GM18519 (cell line): ENCODE measurements around the gene DPYSL5.
"Not testable (repeated sequence)": the region's sequence is repeated elsewhere in the genome, so short reads cannot be mapped to it uniquely, and the experiment has no call there.

ENCODE experiments used
- ATAC-seq: cut with Tn5 transposase; IDR thresholded peaks from one replicate; pipeline ENCODE4 v1.9.1; 2021; ENCODE audit warnings: mild to moderate bottlenecking, moderate library complexity; ENCODE audit not compliant: unreplicated experiment, low FRiP score

DPYSL5 gene

GRCh38 chr2:26873286-26873983, 25.5 kb downstream of the DPYSL5 start:
- ATAC-seq: no peak

GRCh38 chr2:26874514-26874913, 26.6 kb downstream of the DPYSL5 start:
- no peak for ATAC-seq

GRCh38 chr2:26875065-26875634, 27.2 kb downstream of the DPYSL5 start:
- no peak for ATAC-seq

GRCh38 chr2:26875808-26876207, 27.9 kb downstream of the DPYSL5 start:
- no peak for ATAC-seq

GRCh38 chr2:26876260-26876659, 28.3 kb downstream of the DPYSL5 start:
- ATAC-seq: no peak

GRCh38 chr2:26877276-26877675, 29.3 kb downstream of the DPYSL5 start:
- ATAC-seq: no peak

GRCh38 chr2:26880161-26880560, 32.2 kb downstream of the DPYSL5 start:
- no peak for ATAC-seq

GRCh38 chr2:26880910-26881435, 33.0 kb downstream of the DPYSL5 start:
- ATAC-seq: no peak

- not testable (repeated sequence) for ATAC-seq
Measured at GRCh38 chr2:26882220-26882619, 34.3 kb downstream of the DPYSL5 start.

GRCh38 chr2:26883956-26884355, 36.0 kb downstream of the DPYSL5 start:
- no peak for ATAC-seq

- no peak for ATAC-seq
Measured at GRCh38 chr2:26884486-26884885, 36.6 kb downstream of the DPYSL5 start.

- ATAC-seq: no peak
Measured at GRCh38 chr2:26885651-26886329, 37.9 kb downstream of the DPYSL5 start.

- ATAC-seq: no peak
Measured at GRCh38 chr2:26886736-26887135, 38.8 kb downstream of the DPYSL5 start.

GRCh38 chr2:26887151-26887550, 39.2 kb downstream of the DPYSL5 start:
- no peak for ATAC-seq

- no peak for ATAC-seq
Measured at GRCh38 chr2:26889796-26890195, 41.9 kb downstream of the DPYSL5 start.

GRCh38 chr2:26890341-26891000, 42.5 kb downstream of the DPYSL5 start:
- no peak for ATAC-seq

- no peak for ATAC-seq
Measured at GRCh38 chr2:26892133-26892532, 44.2 kb downstream of the DPYSL5 start.

GRCh38 chr2:26892922-26893524, 45.1 kb downstream of the DPYSL5 start:
- no peak for ATAC-seq

GRCh38 chr2:26894136-26894535, 46.2 kb downstream of the DPYSL5 start:
- no peak for ATAC-seq

GRCh38 chr2:26897807-26898479, 50.0 kb downstream of the DPYSL5 start:
- ATAC-seq: no peak
